NCI-H2029 (cell line): ENCODE data around the gene SELENOO.

Source experiments
- DNase-seq: peaks from one replicate; lab custom pipeline; 2025; lab: John Stamatoyannopoulos, UW

SELENOO gene

DNA sequence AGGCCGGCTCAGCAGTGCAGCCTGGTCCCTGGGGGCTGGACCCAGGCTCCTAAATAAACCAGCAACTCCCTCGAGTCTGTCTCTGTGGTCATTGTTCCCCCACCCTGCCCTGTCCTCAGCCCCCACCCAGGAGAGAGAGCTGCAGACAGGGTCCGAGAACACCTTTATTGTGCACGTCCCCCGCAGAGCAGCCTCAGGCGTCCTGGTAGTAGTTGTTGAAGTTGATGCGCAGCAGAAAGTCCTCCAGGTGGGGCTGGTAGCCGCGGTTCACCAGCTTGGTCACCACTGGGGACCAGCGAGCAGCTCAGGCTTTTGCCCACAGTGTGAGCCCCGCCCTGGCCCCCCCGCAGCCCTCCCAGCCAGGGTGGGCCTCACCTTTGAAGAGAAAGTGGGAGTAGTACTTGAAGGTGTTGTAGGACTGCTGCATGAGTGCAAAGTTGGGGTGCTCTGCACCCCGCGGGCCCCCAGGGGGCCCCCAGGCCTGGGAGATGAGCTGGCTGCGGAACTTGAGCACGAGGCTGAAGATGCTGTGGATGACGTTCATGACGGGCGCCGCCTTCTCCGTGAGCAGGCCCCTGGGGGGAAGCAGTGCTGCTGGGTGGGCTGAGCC, 16.8 kb downstream of the SELENOO start:
- no peak for DNase-seq

- no peak for DNase-seq
These were observed 17.6 kb downstream of the SELENOO start for GRCh38 chr22:50218153-50218995.

DNA sequence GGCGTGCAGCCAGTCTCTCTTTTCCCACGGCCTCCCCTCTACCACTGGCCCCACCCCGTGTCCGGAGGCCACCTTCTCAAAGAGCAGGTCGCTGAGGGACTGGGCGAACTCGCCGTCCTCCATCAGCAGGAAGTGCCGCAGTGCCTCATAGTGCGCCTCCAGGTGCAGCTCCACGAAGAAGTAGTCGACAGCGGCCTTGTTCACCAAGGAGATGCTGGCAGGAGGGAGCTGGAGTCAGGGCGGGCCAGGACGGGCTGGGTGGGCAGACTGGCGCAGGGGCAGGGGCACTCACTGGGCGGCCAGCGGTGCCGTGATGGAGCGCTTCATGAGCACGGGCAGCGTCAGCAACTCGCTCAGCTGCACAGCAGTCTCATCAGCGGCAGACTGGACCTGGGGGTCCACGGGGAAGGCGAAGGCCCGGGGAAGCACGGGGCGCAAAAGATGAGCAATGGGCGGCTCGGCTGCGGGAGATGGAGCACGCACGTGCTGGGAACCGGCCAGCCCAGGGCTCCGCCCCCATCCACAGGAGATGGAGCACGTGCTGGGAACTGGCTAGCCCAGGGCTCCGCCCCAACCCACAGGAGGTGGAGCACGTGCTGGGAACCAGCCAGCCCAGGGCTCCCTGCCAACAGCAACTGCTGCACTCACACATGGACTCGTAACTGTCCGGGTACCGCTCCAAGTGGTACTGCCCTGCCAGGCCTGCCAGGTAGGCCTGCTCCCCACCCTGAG, 18.4 kb downstream of the SELENOO start:
- peak; percentile 64 for DNase-seq

- no peak for DNase-seq
These were observed 19.2 kb downstream of the SELENOO start for GRCh38 chr22:50219800-50220602.

- DNase-seq = no peak
These were observed 20.0 kb downstream of the SELENOO start for GRCh38 chr22:50220603-50221409.

DNA sequence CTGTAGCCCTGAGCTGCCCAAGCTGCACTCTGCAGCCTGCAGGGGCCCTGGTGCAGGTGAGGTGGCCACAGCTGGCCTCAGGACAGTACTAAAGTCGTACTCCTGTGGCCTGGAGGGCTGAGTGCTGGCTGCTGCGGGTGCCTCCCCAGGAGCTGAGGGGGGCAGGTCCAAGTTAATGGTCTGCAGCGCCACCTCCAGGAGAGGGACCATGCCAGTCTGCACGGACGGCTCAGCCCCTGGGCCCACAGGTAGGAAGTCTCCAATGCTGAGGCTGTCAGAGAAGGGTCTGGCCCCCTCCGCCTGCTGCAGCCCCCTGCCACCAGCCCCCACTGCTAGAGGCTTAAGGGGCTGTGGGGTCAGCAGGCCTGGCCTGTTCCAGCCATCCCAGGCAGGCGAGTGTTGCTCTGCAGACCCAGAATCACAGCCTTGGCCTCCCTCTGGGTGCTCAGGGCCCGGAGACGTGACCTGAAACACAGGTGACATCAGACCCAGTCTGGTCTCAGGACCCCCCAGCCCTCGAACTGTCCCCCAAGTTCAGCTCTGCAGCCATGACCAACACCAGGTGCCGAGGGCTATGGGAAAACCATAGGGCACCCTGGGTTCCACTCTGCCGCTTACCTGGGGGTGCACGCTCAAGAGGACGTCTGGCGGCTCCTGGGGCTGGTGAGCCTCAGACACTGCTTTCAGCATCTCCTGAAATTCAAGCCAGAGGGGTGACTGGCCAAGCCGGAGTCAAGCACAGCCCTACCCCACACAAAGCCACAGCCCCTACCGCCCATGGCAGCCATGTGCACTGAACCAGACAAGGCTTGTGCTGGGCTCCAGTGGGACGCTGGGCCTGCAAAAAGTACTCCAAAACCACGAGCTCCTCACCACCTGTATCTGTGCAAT, 20.8 kb downstream of the SELENOO start:
- DNase-seq = no peak

DNA sequence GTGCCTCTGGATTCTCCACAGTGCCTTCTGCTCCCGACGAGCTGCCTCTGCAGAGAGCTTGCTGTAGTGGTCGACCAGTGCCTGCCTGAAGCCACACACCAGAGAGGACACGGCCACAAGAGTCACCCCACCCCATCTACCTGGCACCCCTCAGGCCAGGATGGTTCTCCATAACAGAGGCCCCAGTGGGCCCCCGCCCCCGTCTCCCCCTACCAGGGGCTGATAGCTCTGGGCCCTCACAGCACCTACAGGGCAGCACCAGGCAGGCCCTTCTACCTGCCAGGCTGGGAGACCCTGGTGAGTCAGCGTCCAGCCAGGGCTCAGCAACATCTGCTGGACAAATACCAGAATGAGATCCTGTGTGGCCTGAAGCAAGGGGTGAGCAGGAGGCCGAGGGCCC, 21.7 kb downstream of the SELENOO start:
- DNase-seq = no peak

DNA sequence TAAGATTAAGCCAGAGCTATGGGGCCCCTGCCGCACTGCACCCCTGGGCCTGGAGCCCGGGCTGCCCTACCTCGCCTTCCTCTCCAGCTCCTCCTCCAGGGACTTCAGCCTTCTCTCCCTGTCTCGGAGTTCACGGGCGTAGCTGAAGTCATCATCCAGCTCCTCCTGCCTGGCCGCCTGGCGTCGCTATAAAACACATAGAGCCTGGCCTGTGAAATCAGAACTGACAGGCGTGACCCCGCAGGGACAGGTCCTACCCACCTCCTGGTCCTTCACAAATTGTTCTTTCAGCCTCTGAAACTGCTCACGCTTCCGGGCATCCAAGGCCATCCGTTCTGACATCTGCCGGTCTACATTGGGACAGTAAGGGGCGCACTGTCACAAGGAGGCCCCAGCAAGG, 23.3 kb downstream of the SELENOO start:
- DNase-seq = no peak

- DNase-seq = no peak
These were observed 24.6 kb downstream of the SELENOO start for GRCh38 chr22:50225200-50225969.

DNA sequence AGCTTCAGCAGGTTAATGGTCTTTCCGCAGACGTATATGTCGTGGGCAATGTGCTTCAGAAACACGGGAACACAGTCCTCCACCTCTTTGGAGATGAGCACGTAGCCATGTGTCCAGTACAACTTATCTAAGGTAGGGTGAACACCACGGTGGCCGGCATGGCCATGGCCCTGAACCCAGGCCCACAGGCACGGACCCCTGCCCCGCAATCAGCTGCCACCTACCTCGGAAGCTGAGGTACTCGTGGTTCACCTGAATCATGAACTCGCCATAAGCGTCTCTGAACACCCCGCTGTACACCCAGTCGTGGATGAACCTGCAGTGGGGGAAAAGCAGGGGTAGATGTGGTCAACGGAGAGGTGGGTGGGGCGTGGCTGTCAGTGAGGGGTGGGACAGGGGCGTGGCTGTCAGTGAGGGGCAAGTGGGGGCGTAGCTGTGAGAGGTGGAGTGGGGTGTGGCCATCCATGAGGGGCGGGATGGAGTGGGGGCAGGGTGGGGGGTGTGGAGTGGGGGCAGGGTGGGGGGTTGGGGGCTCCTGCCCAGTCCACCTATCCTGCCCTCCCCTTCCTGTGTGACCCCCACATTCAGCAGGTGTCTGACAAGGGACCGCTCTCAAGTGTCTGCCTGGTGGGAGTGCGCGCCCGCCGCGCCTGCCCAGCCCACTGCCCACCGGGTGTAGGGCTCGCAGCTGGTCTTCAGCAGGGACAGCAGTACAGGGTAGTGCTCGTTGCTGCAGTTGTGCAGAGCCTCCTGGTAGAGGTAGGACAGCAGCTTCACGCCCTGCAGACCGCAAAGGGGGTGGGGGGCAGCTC, 25.5 kb downstream of the SELENOO start:
- no peak for DNase-seq

DNA sequence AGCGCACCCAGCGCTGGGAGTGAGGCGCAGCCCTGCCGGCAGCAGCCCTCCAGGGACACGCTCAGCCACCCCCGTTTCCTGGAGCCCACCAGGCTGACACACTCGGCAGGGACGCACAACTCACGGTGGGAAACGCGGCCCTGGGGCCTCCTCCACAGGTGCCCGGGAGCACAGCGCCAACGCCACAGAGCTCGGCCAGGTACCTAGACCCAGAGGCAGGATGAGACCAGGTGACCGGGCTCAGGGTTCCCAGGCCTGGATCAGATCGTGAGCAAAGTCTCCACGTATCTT, 26.0 kb downstream of the SELENOO start:
- DNase-seq = no peak

DNA sequence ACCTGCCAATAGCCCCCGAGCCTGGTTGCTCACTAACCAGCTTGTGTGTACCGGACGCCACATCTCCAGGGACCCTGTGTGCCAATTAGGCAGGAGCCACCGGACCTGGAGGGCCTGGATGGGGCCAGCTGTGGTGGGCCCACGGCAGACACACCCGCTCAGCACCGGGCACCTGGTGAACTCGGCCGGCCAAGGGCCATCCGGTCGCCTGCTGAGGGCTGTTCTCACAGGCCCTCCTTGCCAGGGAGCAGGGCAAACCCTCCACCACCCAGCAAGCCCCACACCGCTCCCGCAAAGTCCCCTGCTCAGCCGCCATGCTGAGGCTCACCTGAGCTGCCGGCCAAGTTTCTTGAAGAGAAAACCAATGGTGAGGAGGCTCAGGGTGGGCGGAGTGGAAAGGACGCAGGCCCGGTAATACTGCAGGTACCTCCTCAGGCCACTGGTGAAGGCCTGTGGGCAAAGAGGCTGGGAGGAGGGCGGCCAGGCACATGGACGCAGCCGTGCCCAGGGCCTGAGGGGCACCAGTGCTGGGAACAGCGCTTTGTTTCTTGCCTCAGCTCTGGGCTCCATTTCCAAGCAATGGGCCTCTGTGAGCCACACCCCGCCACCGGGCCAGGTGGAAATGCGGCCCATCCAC, 26.9 kb downstream of the SELENOO start:
- DNase-seq = no peak

- DNase-seq = no peak
These were observed 27.6 kb downstream of the SELENOO start for GRCh38 chr22:50228366-50228765.

DNA sequence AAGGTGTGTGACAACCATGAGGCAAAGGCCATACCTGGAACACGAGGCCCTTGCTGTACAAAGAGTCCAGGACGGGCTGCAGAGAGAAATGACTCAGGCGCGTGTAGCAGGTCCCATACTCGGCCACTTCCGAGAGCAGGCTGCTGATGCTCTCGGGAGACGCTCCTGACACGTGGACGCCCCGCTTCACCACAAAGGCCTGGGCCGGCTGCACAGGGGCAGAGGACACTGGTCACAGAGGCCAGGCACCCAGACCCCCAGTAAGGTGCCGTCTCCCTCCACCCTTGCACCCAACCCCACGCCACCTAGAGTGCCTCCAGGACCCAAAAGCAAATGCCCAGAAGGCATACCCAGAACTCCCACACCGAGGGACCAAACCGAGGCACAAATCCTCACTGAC, 28.6 kb downstream of the SELENOO start:
- DNase-seq = no peak

GRCh38 chr22:50232481-50233151, 31.8 kb downstream of the SELENOO start:
- DNase-seq = no peak

GRCh38 chr22:50233223-50233622, 32.4 kb downstream of the SELENOO start:
- no peak for DNase-seq

GRCh38 chr22:50236731-50237409, 36.1 kb downstream of the SELENOO start:
- no peak for DNase-seq
